Testis (tissue), 2 donors: ENCODE measurements around the gene CISD1.

Experiments
- CTCF ChIP-seq, 3 experiments: fragments of 450-650 bp in 2 of 3; fragments of 200-600 bp in 1 of 3; sonication (generic) in 1 of 3; IDR thresholded peaks; one replicate each; pipeline ENCODE4 v1.5.1; 2016 to 2019; ENCODE audit warnings: antibody characterized with exemption in 3 of 3, mild to moderate bottlenecking in 2 of 3, moderate library complexity in 1 of 3
- POLR2A ChIP-seq: fragments of 450-650 bp; IDR thresholded peaks from one replicate; pipeline ENCODE4 v1.6.1; 2017; ENCODE audit warnings: antibody characterized with exemption, mild to moderate bottlenecking, moderate library complexity

DNA sequence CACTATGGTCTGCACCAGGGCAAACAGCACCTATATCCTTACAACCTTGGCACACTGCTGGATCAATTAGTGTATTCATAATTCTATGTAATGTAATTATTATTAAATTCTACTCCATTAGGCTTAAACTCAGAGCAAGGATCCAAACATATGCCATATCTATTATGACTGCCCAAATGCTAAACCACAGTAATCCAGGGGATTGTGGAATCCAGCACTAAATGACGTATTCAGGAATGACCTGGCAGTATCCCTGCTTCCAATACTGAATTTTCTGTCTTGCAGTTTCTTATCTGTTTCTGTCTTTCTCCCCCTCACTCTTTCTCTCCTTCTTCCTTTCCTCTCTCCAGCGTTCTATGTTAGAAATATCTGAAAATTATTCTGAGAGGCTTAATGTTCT lies 49.4 kb downstream of the CISD1 start:
- TF ChIP-seq CTCF (IDR thresholded peaks at IDR 0.05) (no peak), POLR2A (no peak)
